ENCODE results near the gene KIF21B. TPM values are rescaled to one million over a fixed set of nuclear protein-coding genes. Genes with fewer than 3 reads are reported as not detected.

Gene KIF21B
- total and polyA plus RNA-seq, 9 of the 15 experiments (the other 6 are each of a cell fraction or from before 2014, with no cell fraction given) = 0.46 to 13.4 (median 5.9) TPM

DNA sequence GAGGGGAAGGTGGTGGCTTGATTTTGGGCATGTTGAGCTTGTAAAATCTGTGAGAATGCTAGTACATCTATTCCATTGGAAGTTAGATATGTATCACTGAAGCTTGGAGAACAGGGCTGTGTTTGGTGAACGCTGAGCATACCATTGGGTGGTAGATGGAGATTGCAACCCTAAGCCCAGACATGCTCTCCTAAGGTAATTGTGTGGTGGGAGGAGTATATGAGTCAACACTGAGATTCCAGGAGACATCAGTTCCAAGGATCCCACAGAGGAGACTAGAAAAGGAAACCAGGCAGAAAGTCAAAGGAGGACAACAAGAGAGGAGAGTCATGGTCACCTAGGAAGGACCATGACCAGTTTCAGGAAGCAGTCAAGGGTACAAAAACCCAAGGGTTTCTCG, 60.4 kb downstream of the KIF21B start:
- no peak for FAIRE-seq
- DNase-seq (ENCODE audit: extremely low read depth in 1 of 4, low spot score in 3 of 4) = no peak
- Histone ChIP-seq H2AFZ (ENCODE audit: low read depth, low read length) (no peak overlapping the region), H3K4me3 (no peak overlapping the region), H3K36me3 (ENCODE audit: control insufficient read depth, insufficient read depth, low read length) (no peaks in the 10 kb centered on the region), H3K79me2 (ENCODE audit: control insufficient read depth, insufficient read depth, low read length) (no peaks in the 10 kb centered on the region), H3K4me2 (ENCODE audit: insufficient read depth, low read length) (no peak overlapping the region), H3K4me1 (replicated peaks in 1 of 2; ENCODE audit: control insufficient read depth in 2 of 2, insufficient read depth in 2 of 2, low read length in 2 of 2) (no peaks in the 10 kb centered on the region), H3K9me3 (replicated peaks; ENCODE audit: control insufficient read depth, insufficient read depth, low read depth, low read length) (no peaks in the 10 kb centered on the region), H3K27me3 (ENCODE audit: control insufficient read depth in 2 of 2, insufficient read depth in 2 of 2, low read length in 2 of 2) (peaks cover 47 to 78% of the 10 kb centered on the region in 2 experiments), H3K27ac (ENCODE audit: extremely low read depth, low read depth, low read length) (no peak overlapping the region), H3K9me1 (ENCODE audit: control insufficient read depth, insufficient read depth, low read length) (no peaks in the 10 kb centered on the region), H4K20me1 (replicated peaks; ENCODE audit: control insufficient read depth, insufficient read depth, low read length) (peaks cover 23% of the 10 kb centered on the region; the same call in 1 of the 2 replicates), H3K9ac (ENCODE audit: insufficient read depth in 1 of 2, low read depth in 2 of 2, low read length in 2 of 2) (no peak overlapping the region)
- TF ChIP-seq ZNF77 (CRISPR knock-in tag; IDR thresholded peaks at IDR 0.05) (no peak), FOXP1 (CRISPR knock-in tag; IDR thresholded peaks at IDR 0.05) (no peak), CLOCK (CRISPR knock-in tag; IDR thresholded peaks at IDR 0.05; ENCODE audit: borderline replicate concordance) (no peak), ETV5 (CRISPR knock-in tag; IDR thresholded peaks at IDR 0.05; ENCODE audit: low read depth) (no peak), PML (IDR thresholded peaks at IDR 0.05; ENCODE audit: low read length) (no peak), FOSL1 (tag; conservative IDR thresholded peaks at IDR 0.05) (no peak), NR3C1 (CRISPR knock-in tag; IDR thresholded peaks at IDR 0.05) (no peak)
- TF ChIP-seq, protein P1, sequence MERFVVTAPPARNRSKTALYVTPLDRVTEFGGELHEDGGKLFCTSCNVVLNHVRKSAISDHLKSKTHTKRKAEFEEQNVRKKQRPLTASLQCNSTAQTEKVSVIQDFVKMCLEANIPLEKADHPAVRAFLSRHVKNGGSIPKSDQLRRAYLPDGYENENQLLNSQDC (CRISPR knock-in tag; IDR thresholded peaks at IDR 0.05) = no peak
- TF ChIP-seq, protein P2, sequence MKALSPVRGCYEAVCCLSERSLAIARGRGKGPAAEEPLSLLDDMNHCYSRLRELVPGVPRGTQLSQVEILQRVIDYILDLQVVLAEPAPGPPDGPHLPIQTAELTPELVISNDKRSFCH (CRISPR knock-in tag; IDR thresholded peaks at IDR 0.05) = no peak
- TF ChIP-seq, protein P2 (tag; IDR thresholded peaks at IDR 0.05) = no peak
- TF ChIP-seq, protein P3, sequence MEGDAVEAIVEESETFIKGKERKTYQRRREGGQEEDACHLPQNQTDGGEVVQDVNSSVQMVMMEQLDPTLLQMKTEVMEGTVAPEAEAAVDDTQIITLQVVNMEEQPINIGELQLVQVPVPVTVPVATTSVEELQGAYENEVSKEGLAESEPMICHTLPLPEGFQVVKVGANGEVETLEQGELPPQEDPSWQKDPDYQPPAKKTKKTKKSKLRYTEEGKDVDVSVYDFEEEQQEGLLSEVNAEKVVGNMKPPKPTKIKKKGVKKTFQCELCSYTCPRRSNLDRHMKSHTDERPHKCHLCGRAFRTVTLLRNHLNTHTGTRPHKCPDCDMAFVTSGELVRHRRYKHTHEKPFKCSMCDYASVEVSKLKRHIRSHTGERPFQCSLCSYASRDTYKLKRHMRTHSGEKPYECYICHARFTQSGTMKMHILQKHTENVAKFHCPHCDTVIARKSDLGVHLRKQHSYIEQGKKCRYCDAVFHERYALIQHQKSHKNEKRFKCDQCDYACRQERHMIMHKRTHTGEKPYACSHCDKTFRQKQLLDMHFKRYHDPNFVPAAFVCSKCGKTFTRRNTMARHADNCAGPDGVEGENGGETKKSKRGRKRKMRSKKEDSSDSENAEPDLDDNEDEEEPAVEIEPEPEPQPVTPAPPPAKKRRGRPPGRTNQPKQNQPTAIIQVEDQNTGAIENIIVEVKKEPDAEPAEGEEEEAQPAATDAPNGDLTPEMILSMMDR (IDR thresholded peaks at IDR 0.05 in 2 of 3, conservative IDR thresholded peaks at IDR 0.05 in 1 of 3; ENCODE audit: insufficient read depth in 2 of 3, low read depth in 1 of 3, low read length in 3 of 3) = no peak
- intact Hi-C loops (cut with micrococcal nuclease) (no loop called here), in situ Hi-C loops (cut with MboI) (no loop called here)
- BruUV-seq (replicated peaks) = no TSS peak
- ATAC-seq = no peak
- ChIA-PET POLR2A (interaction anchor here (0.6 kb wide), 1 partner anchor 21 kb away, joined by 3 read pairs; no protein-coding TSS in a partner anchor), CTCF (ENCODE audit: low intra/inter-chr PET ratio) (no interaction called here)
- WGBS (ENCODE audit: insufficient coverage, low coverage, missing lambda C conversion rate) = 5% methylated on average over 2 of the region's 2 CpGs
